Trophoblast cell (in vitro differentiated cells and primary cell): ENCODE measurements around the gene MYCBP.

ENCODE experiments used
- DNase-seq, 2 donors: peaks; one replicate each; pipeline ENCODE4 v3.0.0-alpha.2; 2016
- H2AFZ ChIP-seq: 2 replicates; pipeline ENCODE4 v1.6.1; 2013; ENCODE audit warnings: low read length, moderate library complexity, mild to moderate bottlenecking; ENCODE audit not compliant: insufficient read depth, poor library complexity
- H2AK5ac ChIP-seq: 2 replicates; pipeline ENCODE4 v1.6.1; 2013; ENCODE audit warnings: mild to moderate bottlenecking, low read length
- H2BK120ac ChIP-seq: 2 replicates; pipeline ENCODE4 v1.6.1; 2013; ENCODE audit warnings: low read length, mild to moderate bottlenecking, moderate library complexity; ENCODE audit not compliant: insufficient read depth, poor library complexity
- H2BK12ac ChIP-seq: 2 replicates; pipeline ENCODE4 v1.6.1; 2013; ENCODE audit warnings: mild to moderate bottlenecking, low read length, moderate library complexity
- H2BK5ac ChIP-seq: 2 replicates; pipeline ENCODE4 v1.6.1; 2013; ENCODE audit warnings: low read length, low read depth, moderate library complexity, mild to moderate bottlenecking; ENCODE audit not compliant: poor library complexity
- H3K14ac ChIP-seq: 2 replicates; pipeline ENCODE4 v1.6.1; 2013; ENCODE audit warnings: mild to moderate bottlenecking, low read length
- H3K18ac ChIP-seq: 2 replicates; pipeline ENCODE4 v1.6.1; 2013; ENCODE audit warnings: mild to moderate bottlenecking, low read length
- H3K23ac ChIP-seq: 2 replicates; pipeline ENCODE4 v1.6.1; 2013; ENCODE audit warnings: low read length
- H3K27ac ChIP-seq: 2 replicates; pipeline ENCODE4 v1.5.1; 2013; ENCODE audit warnings: low read depth, mild to moderate bottlenecking, inconsistent platforms, low read length, moderate library complexity
- H3K27me3 ChIP-seq: 2 replicates; pipeline ENCODE4 v1.6.1; 2013; ENCODE audit warnings: inconsistent platforms, mild to moderate bottlenecking, low read length, moderate library complexity; ENCODE audit not compliant: insufficient read depth
- H3K36me3 ChIP-seq, 2 experiments: 1 replicate in 1 of 2; 2 replicates in 1 of 2; pipeline ENCODE4 v1.6.1; 2013; ENCODE audit warnings: low read length in 2 of 2, mild to moderate bottlenecking in 2 of 2, moderate library complexity in 1 of 2; ENCODE audit not compliant: insufficient read depth in 2 of 2, control insufficient read depth in 1 of 2
- H3K4ac ChIP-seq: 2 replicates; pipeline ENCODE4 v1.6.1; 2013; ENCODE audit warnings: low read depth, mild to moderate bottlenecking, low read length, moderate library complexity
- H3K4me1 ChIP-seq, 2 experiments: 1 replicate in 1 of 2; 2 replicates in 1 of 2; pipeline ENCODE4 v1.6.1; 2013; ENCODE audit warnings: low read length in 2 of 2, mild to moderate bottlenecking in 2 of 2, moderate library complexity in 1 of 2; ENCODE audit not compliant: insufficient read depth in 2 of 2, control insufficient read depth in 1 of 2
- H3K4me2 ChIP-seq: 2 replicates; pipeline ENCODE4 v1.6.1; 2013; ENCODE audit warnings: inconsistent platforms, mild to moderate bottlenecking, low read length, moderate library complexity
- H3K4me3 ChIP-seq: 2 replicates; pipeline ENCODE4 v1.5.1; 2013; ENCODE audit warnings: mild to moderate bottlenecking, low read depth, low read length, inconsistent platforms
- H3K79me1 ChIP-seq: one replicate; pipeline ENCODE4 v1.6.1; 2013; ENCODE audit warnings: low read length
- H3K79me2 ChIP-seq: 2 replicates; pipeline ENCODE4 v1.6.1; 2013; ENCODE audit warnings: low read length, mild to moderate bottlenecking; ENCODE audit not compliant: control insufficient read depth, insufficient read depth, poor library complexity
- H3K9ac ChIP-seq: 2 replicates; pipeline ENCODE4 v1.6.1; 2013; ENCODE audit warnings: mild to moderate bottlenecking, low read length
- H3K9me3 ChIP-seq: 2 replicates; pipeline ENCODE4 v1.6.1; 2013; ENCODE audit warnings: low read depth, mild to moderate bottlenecking, control low read depth, inconsistent platforms, low read length; ENCODE audit not compliant: insufficient read depth
- H4K12ac ChIP-seq: 2 replicates; pipeline ENCODE4 v1.6.1; 2013; ENCODE audit warnings: low read depth, mild to moderate bottlenecking, low read length, moderate library complexity
- H4K8ac ChIP-seq: 2 replicates; pipeline ENCODE4 v1.6.1; 2013; ENCODE audit warnings: low read depth, mild to moderate bottlenecking, low read length, moderate library complexity
- H4K91ac ChIP-seq: one replicate; pipeline ENCODE4 v1.6.1; 2013; ENCODE audit warnings: low read depth, mild to moderate bottlenecking, low read length, moderate library complexity
- WGBS: extraction: QIAGEN DNeasy Blood & Tissue Kit; methylation state at CpG from one replicate; pipeline ENCODE4 v1.1.7; 2013; ENCODE audit warnings: missing lambda C conversion rate; ENCODE audit not compliant: insufficient read length, insufficient coverage; ENCODE audit errors: extremely low coverage; 5-methylcytosine and 5-hydroxymethylcytosine counted together

The MYCBP gene

GRCh38 chr1:38819040-38819439 is 54.1 kb downstream of the MYCBP start:
- peaks cover 15% of the 10 kb centered on the region for H3K9me3 ChIP-seq
- H3K4me3 ChIP-seq = no peak overlapping the region
- H3K27me3 ChIP-seq = peaks cover 7% of the 10 kb centered on the region
- DNase-seq = no peak
- H3K14ac ChIP-seq = no peak overlapping the region
- no peak overlapping the region for H2BK5ac ChIP-seq
- H3K79me1 ChIP-seq = no peaks in the 10 kb centered on the region
- no peak overlapping the region for H3K27ac ChIP-seq
- no peak overlapping the region for H3K9ac ChIP-seq
- H3K4me2 ChIP-seq = peak overlapping the region; percentile 80
- no peak overlapping the region for H3K4ac ChIP-seq
- no peaks in the 10 kb centered on the region for H3K36me3 ChIP-seq
- no peak overlapping the region for H3K18ac ChIP-seq
- no peaks in the 10 kb centered on the region for H3K79me2 ChIP-seq
- no peak overlapping the region for H4K8ac ChIP-seq
- no peak overlapping the region for H3K23ac ChIP-seq
- H2AFZ ChIP-seq = no peak overlapping the region
- H4K91ac ChIP-seq = no peak overlapping the region
- WGBS = no CpG with 5 or more reads among the region's 10 CpGs
- no peak overlapping the region for H2BK120ac ChIP-seq
- H4K12ac ChIP-seq = no peak overlapping the region
- H2AK5ac ChIP-seq = no peak overlapping the region
- peaks cover 3 to 7% of the 10 kb centered on the region in 2 experiments for H3K4me1 ChIP-seq
- no peak overlapping the region for H2BK12ac ChIP-seq

DNA sequence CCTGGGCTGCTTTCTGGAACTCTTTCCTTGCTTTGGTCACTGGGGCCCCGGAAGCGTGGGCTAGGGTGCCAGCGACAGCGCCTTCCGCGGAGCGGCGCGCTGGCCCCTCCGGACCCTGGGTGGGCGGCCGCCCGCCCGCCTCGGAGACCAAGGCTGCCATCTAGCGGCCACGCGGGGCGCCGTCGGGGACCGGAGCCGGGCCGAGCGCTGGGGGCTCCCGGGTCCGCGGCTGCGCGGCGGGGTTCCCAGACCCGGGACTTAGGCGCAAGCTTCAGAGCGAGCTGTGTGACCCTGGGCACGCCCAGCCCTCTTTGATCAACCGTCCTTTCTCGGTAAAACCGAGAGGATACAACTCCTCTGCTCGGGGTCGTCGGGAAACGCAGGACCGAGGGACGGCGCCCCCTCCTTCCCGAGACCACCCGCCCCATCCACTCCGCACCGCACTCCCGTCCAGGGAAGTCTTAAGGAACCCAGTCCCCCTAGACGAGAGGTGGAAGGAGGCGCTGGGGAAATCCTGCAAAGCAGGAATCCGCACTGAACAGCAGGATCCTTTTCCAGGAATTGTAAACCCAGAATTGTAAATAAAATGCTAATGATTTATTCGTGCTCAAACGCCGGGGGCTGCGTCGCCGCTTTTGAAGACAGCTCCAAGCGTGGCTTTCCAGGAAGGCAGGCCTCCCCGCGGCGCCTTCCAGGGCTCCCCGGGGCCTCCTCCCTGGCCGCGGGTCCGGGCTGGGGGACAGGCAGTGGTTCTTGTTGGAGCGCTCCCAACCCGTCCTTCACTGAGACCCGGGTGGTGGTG is 54.8 kb downstream of the MYCBP start:
- Histone ChIP-seq H3K79me1 (no peaks in the 10 kb centered on the region), H3K9me3 (peaks cover 15% of the 10 kb centered on the region), H3K23ac (no peak overlapping the region), H3K4ac (no peak overlapping the region), H3K27ac (no peak overlapping the region), H2AK5ac (no peak overlapping the region), H3K14ac (no peak overlapping the region), H3K4me1 (peaks cover 3 to 7% of the 10 kb centered on the region in 2 experiments), H3K79me2 (no peaks in the 10 kb centered on the region), H4K8ac (peak overlapping the region; percentile 26), H3K36me3 (no peaks in the 10 kb centered on the region), H4K12ac (no peak overlapping the region), H2BK5ac (no peak overlapping the region), H2BK12ac (no peak overlapping the region), H4K91ac (no peak overlapping the region), H3K18ac (no peak overlapping the region), H3K9ac (peak overlapping the region; percentile 47), H2AFZ (peak overlapping the region; percentile 61), H3K4me3 (peak overlapping the region; percentile 50), H3K27me3 (peaks cover 7% of the 10 kb centered on the region), H2BK120ac (no peak overlapping the region), H3K4me2 (peak overlapping the region; percentile 80)
- DNase-seq = peak in 1 of 2 donors; percentile 30
- WGBS = no CpG with 5 or more reads among the region's 70 CpGs

- no peak overlapping the region for H4K12ac ChIP-seq
- no peak overlapping the region for H2BK120ac ChIP-seq
- H3K4me3 ChIP-seq = peak overlapping the region; percentile 2
- H3K4me2 ChIP-seq = peak overlapping the region; percentile 80
- WGBS = no CpG with 5 or more reads among the region's 45 CpGs
- no peaks in the 10 kb centered on the region for H3K36me3 ChIP-seq
- peaks cover 15% of the 10 kb centered on the region for H3K9me3 ChIP-seq
- H3K27me3 ChIP-seq = peaks cover 7% of the 10 kb centered on the region
- no peak for DNase-seq
- peak overlapping the region; percentile 26 for H4K8ac ChIP-seq
- H2BK12ac ChIP-seq = no peak overlapping the region
- H3K4me1 ChIP-seq = peaks cover 3 to 7% of the 10 kb centered on the region in 2 experiments
- peak overlapping the region; percentile 61 for H2AFZ ChIP-seq
- no peak overlapping the region for H3K14ac ChIP-seq
- H3K18ac ChIP-seq = no peak overlapping the region
- no peak overlapping the region for H3K23ac ChIP-seq
- H3K9ac ChIP-seq = no peak overlapping the region
- H3K79me2 ChIP-seq = no peaks in the 10 kb centered on the region
- no peak overlapping the region for H2BK5ac ChIP-seq
- H3K27ac ChIP-seq = no peak overlapping the region
- no peak overlapping the region for H2AK5ac ChIP-seq
- H3K4ac ChIP-seq = no peak overlapping the region
- H4K91ac ChIP-seq = no peak overlapping the region
- no peaks in the 10 kb centered on the region for H3K79me1 ChIP-seq
Observed at GRCh38 chr1:38817267-38818174, 55.6 kb downstream of the MYCBP start.

- peaks cover 3 to 7% of the 10 kb centered on the region in 2 experiments for H3K4me1 ChIP-seq
Observed at GRCh38 chr1:38815903-38816627, 57.1 kb downstream of the MYCBP start.

More at GRCh38 chr1:38815903-38816627, 57.1 kb downstream of the MYCBP start:
- H3K9me3 ChIP-seq = peaks cover 15% of the 10 kb centered on the region
- no peak overlapping the region for H3K27ac ChIP-seq
- H3K4ac ChIP-seq = no peak overlapping the region
- H2BK12ac ChIP-seq = no peak overlapping the region
- no peak overlapping the region for H2AFZ ChIP-seq
- no peak overlapping the region for H3K4me3 ChIP-seq
- WGBS = no CpG with 5 or more reads among the region's 36 CpGs
- no peak overlapping the region for H4K91ac ChIP-seq
- DNase-seq = no peak
- H4K8ac ChIP-seq = no peak overlapping the region
- no peak overlapping the region for H2BK120ac ChIP-seq
- H2BK5ac ChIP-seq = no peak overlapping the region
- no peak overlapping the region for H3K23ac ChIP-seq
- no peak overlapping the region for H3K18ac ChIP-seq
- H3K36me3 ChIP-seq = no peaks in the 10 kb centered on the region
- no peak overlapping the region for H4K12ac ChIP-seq
- H3K14ac ChIP-seq = no peak overlapping the region
- no peak overlapping the region for H2AK5ac ChIP-seq
- no peak overlapping the region for H3K9ac ChIP-seq
- H3K27me3 ChIP-seq = peaks cover 7% of the 10 kb centered on the region
- no peaks in the 10 kb centered on the region for H3K79me2 ChIP-seq
- H3K79me1 ChIP-seq = no peaks in the 10 kb centered on the region
- H3K4me2 ChIP-seq = no peak overlapping the region
